Vagina (tissue), 2 donors: ENCODE data around the gene PARS2. TPM values are rescaled to one million over a fixed set of nuclear protein-coding genes. Genes with fewer than 3 reads are reported as not detected.

Experiments
- DNase-seq, 2 donors: peaks; one replicate each; pipeline ENCODE4 v3.0.0-alpha.2; 2017; ENCODE audit errors: extremely low spot score in 2 of 2
- H3K27ac ChIP-seq: fragments of 200-600 bp; sonication (generic); one replicate; pipeline ENCODE4 v1.5.1; 2019
- H3K27me3 ChIP-seq: fragments of 200-600 bp; sonication (generic); one replicate; pipeline ENCODE4 v1.5.1; 2019
- H3K36me3 ChIP-seq, 2 donors: fragments of 200-600 bp; sonication (generic); one replicate each; pipeline ENCODE4 v1.5.1; 2017 to 2019
- H3K4me1 ChIP-seq: fragments of 200-600 bp; sonication (generic); one replicate; pipeline ENCODE4 v1.5.1; 2019
- H3K4me3 ChIP-seq, 2 donors: fragments of 200-600 bp; sonication (generic); 1 replicate in 1 of 2; 2 replicates in 1 of 2; pipeline ENCODE4 v1.5.1; 2016 to 2019
- H3K9me3 ChIP-seq: fragments of 200-600 bp; sonication (generic); one replicate; pipeline ENCODE4 v1.5.1; 2019
- POLR2A ChIP-seq, 2 donors: fragments of 450-650 bp; IDR thresholded peaks; one replicate each; pipeline ENCODE4 v1.6.1; 2017; ENCODE audit warnings: antibody characterized with exemption in 2 of 2, mild to moderate bottlenecking in 2 of 2, moderate library complexity in 2 of 2
- POLR2AphosphoS5 ChIP-seq, 2 donors: sonication (generic); formaldehyde crosslinking; IDR thresholded peaks; one replicate each; pipeline ENCODE4 v1.9.0; 2017; ENCODE audit warnings: antibody characterized with exemption in 2 of 2, mild to moderate bottlenecking in 2 of 2, low read depth in 1 of 2; ENCODE audit not compliant: insufficient read depth in 1 of 2
- intact Hi-C: fragments of 100-400 bp; cut with DNase I; formaldehyde crosslinking; loops from one replicate; pipeline ENCODE4 v1.15.1; 2023
- total RNA-seq: library from RNA; depleted of rRNA; stranded (reverse); fragments of >200 nt; gene quantifications from one replicate; pipeline ENCODE4 v1.2.3, GENCODE V29; 2016
- TF ChIP-seq, protein P1 (sequence below), 3 experiments: fragments of 450-650 bp in 2 of 3; fragments of 200-600 bp in 1 of 3; sonication (generic) in 1 of 3; IDR thresholded peaks; one replicate each; pipeline ENCODE4 v1.5.1; 2017 to 2019; ENCODE audit warnings: antibody characterized with exemption in 3 of 3, mild to moderate bottlenecking in 2 of 3, moderate library complexity in 2 of 3

Gene PARS2
- total RNA-seq, 1 donor from 2014 or later = 5.2 TPM

DNA sequence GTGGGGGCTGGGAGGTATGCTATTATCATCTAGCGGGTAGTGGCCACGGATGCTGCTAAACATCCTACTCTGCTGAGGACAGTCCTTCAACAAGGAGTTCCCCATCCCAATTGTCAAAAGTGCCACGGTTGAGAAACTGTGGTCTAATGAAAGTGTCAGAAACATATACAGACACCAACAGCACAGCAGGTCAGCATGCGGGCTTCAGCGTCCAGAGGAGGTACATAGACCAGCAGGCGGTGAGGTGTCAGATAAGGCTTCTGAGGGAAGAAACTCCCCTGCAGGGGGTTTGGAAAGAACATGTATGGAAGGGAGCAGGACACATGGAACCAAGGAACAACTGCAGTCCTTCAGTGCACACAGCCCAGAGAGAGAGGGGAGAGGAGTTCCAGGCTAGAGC, 53.5 kb downstream of the PARS2 start:
- no peak for DNase-seq
- H3K27ac ChIP-seq = no peak overlapping the region
- H3K36me3 ChIP-seq = no peaks in the 10 kb centered on the region
- H3K4me1 ChIP-seq = peaks cover 9% of the 10 kb centered on the region
- intact Hi-C loops = no loop called here
- no peaks in the 10 kb centered on the region for H3K9me3 ChIP-seq
- H3K27me3 ChIP-seq = no peaks in the 10 kb centered on the region
- H3K4me3 ChIP-seq = no peak overlapping the region
- TF ChIP-seq POLR2A (IDR thresholded peaks at IDR 0.05) (no peak), POLR2AphosphoS5 (IDR thresholded peaks at IDR 0.05; ENCODE audit: insufficient read depth in 1 of 2, low read depth in 1 of 2) (no peak)
- TF ChIP-seq, protein P1, sequence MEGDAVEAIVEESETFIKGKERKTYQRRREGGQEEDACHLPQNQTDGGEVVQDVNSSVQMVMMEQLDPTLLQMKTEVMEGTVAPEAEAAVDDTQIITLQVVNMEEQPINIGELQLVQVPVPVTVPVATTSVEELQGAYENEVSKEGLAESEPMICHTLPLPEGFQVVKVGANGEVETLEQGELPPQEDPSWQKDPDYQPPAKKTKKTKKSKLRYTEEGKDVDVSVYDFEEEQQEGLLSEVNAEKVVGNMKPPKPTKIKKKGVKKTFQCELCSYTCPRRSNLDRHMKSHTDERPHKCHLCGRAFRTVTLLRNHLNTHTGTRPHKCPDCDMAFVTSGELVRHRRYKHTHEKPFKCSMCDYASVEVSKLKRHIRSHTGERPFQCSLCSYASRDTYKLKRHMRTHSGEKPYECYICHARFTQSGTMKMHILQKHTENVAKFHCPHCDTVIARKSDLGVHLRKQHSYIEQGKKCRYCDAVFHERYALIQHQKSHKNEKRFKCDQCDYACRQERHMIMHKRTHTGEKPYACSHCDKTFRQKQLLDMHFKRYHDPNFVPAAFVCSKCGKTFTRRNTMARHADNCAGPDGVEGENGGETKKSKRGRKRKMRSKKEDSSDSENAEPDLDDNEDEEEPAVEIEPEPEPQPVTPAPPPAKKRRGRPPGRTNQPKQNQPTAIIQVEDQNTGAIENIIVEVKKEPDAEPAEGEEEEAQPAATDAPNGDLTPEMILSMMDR (IDR thresholded peaks at IDR 0.05) = no peak

DNA sequence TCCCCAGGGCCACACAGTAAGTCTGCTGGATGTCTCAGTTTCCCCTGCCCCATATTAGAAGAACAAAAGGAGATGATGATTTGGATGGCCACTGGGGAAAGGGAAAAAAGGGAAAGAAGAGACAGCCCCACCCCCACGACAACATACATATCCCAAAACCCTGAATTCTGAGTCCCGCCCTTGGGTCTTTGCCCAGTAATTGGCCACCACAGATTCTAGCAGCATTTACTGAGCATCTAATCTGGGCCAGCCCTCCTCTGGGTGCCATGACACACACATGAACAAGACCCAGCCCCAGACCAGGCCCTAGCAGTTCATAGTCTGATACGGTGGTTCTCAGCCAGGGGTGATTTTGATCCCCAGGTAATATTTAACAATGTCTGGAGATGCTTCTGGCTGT, 53.9 kb downstream of the PARS2 start:
- peaks cover 8% of the 10 kb centered on the region for H3K4me1 ChIP-seq
- intact Hi-C loops = no loop called here

DNA sequence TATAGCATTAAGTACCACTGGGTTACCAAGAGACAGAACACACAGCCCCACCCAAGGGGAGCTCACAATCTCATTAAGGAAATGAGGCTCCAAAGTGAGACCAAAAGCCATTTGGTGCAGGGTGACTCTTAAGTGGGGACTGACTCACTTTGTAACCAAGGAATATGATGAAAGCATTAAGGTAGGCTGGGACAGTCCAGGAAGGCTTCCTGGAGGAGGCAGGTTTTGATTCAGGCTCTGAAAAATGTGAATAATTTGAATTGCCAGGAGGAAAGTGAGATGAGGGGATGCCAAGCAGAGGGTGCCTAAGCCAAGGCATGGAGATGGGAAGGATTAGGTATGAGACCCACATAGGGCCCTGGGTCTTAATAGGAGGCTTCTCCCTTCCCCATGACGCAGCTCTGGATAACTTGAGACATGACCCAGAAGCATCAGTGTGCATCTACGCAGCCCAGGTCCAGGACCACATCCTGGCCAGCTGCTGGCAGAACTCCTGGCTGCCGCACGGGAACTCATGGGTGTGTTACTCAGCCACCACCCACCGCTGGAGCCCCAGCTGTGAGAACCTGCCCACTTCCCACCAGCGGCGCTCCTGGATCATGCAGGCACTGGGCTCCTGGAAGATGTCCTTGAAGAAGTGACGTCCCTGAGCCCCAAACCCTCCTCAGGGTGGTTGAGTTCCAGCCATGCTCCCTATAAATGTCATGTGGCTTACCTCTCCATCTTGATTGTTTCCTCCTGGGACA, 54.6 kb downstream of the PARS2 start:
- no peak for DNase-seq
- Histone ChIP-seq H3K9me3 (no peaks in the 10 kb centered on the region), H3K27me3 (no peaks in the 10 kb centered on the region), H3K4me3 (no peak overlapping the region), H3K4me1 (peaks cover 1% of the 10 kb centered on the region), H3K36me3 (no peaks in the 10 kb centered on the region), H3K27ac (no peak overlapping the region)
- TF ChIP-seq, protein P1 (IDR thresholded peaks at IDR 0.05) = no peak
- TF ChIP-seq POLR2AphosphoS5 (IDR thresholded peaks at IDR 0.05; ENCODE audit: insufficient read depth in 1 of 2, low read depth in 1 of 2) = no peak
- TF ChIP-seq POLR2A (IDR thresholded peaks at IDR 0.05) = no peak
- intact Hi-C loops = no loop called here

More for the DNA sequence above, 53.9 kb downstream of the PARS2 start:
- no peaks in the 10 kb centered on the region for H3K27me3 ChIP-seq
- no peak overlapping the region for H3K27ac ChIP-seq
- H3K36me3 ChIP-seq = no peaks in the 10 kb centered on the region
- no peak overlapping the region for H3K4me3 ChIP-seq
- DNase-seq = no peak
- H3K9me3 ChIP-seq = no peaks in the 10 kb centered on the region
- no peak for TF ChIP-seq POLR2AphosphoS5 (IDR thresholded peaks at IDR 0.05; ENCODE audit: insufficient read depth in 1 of 2, low read depth in 1 of 2)
- no peak for TF ChIP-seq POLR2A (IDR thresholded peaks at IDR 0.05)
- TF ChIP-seq, protein P1 (IDR thresholded peaks at IDR 0.05) = no peak

DNA sequence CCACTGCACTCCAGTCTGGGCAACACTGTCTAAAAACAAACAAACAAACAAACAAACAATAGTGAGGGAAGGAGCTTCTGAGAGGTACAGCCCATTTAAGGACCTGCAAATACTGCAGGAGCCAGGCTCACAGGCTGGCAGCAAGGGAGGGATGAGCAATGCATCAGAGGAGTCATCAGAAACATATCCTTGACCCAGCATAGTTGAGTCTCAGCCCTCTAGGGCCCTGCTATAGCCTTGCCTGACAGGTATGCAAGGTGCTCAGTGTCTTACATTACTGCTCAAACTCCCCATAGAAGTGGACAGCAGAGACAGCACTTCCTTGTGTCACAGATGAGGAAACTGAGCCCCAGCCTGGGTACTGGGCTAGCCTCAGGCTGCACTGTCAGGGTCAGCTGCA, 55.9 kb downstream of the PARS2 start:
- no peaks in the 10 kb centered on the region for H3K4me1 ChIP-seq
- H3K27me3 ChIP-seq = no peaks in the 10 kb centered on the region
- no peak overlapping the region for H3K27ac ChIP-seq
- no peak for DNase-seq
- TF ChIP-seq, protein P1 (IDR thresholded peaks at IDR 0.05) = no peak
- TF ChIP-seq POLR2AphosphoS5 (IDR thresholded peaks at IDR 0.05; ENCODE audit: insufficient read depth in 1 of 2, low read depth in 1 of 2) = no peak
- no peak for TF ChIP-seq POLR2A (IDR thresholded peaks at IDR 0.05)
- no peaks in the 10 kb centered on the region for H3K9me3 ChIP-seq
- no peaks in the 10 kb centered on the region for H3K36me3 ChIP-seq
- intact Hi-C loops = no loop called here
- H3K4me3 ChIP-seq = no peak overlapping the region

Other genes with a start within 250 kb of the PARS2 start
- gene ACOT11, start 216.3 kb downstream of the PARS2 start, total RNA-seq = 26.0 TPM
- not detected for gene FAM151A, start 141.0 kb downstream of the PARS2 start, total RNA-seq
- 7.4 TPM for gene MROH7, start 122.7 kb downstream of the PARS2 start, total RNA-seq
- gene TTC4, start 48.7 kb downstream of the PARS2 start, total RNA-seq = 12.8 TPM
- 43.5 TPM for gene TTC22, start 36.8 kb upstream of the PARS2 start, total RNA-seq
- gene DHCR24, start 122.7 kb upstream of the PARS2 start, total RNA-seq = 141 TPM
- gene TMEM61, start 216.1 kb upstream of the PARS2 start, total RNA-seq = 3.4 TPM
- not detected for gene BSND, start 234.4 kb upstream of the PARS2 start, total RNA-seq